Stomach (tissue), 4 donors: ENCODE data around the gene RAB28.

Source experiments
- EP300 ChIP-seq: sonication (generic); formaldehyde crosslinking; IDR thresholded peaks from one replicate; pipeline ENCODE4 v1.6.1; 2017; ENCODE audit warnings: antibody characterized with exemption
- POLR2AphosphoS5 ChIP-seq, 3 donors: sonication (generic); formaldehyde crosslinking; IDR thresholded peaks; one replicate each; pipeline ENCODE4 v1.6.1; 2016; ENCODE audit warnings: antibody characterized with exemption in 3 of 3
- TF ChIP-seq, protein P1 (sequence below), 7 experiments: fragments of 450-650 bp in 4 of 7; fragments of 200-600 bp in 3 of 7; sonication (generic) in 3 of 7; IDR thresholded peaks; one replicate each; pipeline ENCODE4 v1.5.1; 2016 to 2019; ENCODE audit warnings: antibody characterized with exemption in 7 of 7, control low read depth in 2 of 7, mild to moderate bottlenecking in 1 of 7

DNA sequence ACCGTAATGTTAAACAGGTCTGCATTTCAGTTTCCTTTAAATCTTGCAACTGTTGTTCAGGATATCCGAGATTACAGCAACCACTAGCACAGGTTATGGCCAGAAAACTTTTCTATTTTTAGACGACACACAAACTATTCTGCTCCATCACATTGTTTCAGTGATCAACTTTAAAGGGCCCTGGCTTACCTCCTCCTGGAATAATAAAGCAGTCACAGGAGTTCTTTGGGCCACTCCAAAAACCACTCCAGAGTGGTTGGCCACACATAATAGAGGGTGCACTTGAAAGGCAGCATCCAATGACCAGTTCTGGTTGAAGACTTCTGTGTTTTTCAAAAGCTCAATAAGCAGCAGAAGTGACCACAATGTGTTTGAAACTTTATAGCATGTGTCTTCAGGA is 118.9 kb downstream of the RAB28 start:
- TF ChIP-seq, protein P1, sequence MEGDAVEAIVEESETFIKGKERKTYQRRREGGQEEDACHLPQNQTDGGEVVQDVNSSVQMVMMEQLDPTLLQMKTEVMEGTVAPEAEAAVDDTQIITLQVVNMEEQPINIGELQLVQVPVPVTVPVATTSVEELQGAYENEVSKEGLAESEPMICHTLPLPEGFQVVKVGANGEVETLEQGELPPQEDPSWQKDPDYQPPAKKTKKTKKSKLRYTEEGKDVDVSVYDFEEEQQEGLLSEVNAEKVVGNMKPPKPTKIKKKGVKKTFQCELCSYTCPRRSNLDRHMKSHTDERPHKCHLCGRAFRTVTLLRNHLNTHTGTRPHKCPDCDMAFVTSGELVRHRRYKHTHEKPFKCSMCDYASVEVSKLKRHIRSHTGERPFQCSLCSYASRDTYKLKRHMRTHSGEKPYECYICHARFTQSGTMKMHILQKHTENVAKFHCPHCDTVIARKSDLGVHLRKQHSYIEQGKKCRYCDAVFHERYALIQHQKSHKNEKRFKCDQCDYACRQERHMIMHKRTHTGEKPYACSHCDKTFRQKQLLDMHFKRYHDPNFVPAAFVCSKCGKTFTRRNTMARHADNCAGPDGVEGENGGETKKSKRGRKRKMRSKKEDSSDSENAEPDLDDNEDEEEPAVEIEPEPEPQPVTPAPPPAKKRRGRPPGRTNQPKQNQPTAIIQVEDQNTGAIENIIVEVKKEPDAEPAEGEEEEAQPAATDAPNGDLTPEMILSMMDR (IDR thresholded peaks at IDR 0.05): no peak
- TF ChIP-seq EP300 (no peak), POLR2AphosphoS5 (IDR thresholded peaks at IDR 0.05) (no peak)
